H4 (cell line): Measurements from ENCODE around the gene TOR1AIP2. TPM values are rescaled to one million over a fixed set of nuclear protein-coding genes. Genes with fewer than 3 reads are reported as not detected.
A peak's percentile ranks its signal among the peaks of the same experiment; 100 is the strongest.

Experiments used
- DNase-seq: peaks from one replicate; pipeline ENCODE4 v3.0.0-alpha.2; 2015; ENCODE audit warnings: low spot score
- total RNA-seq: library from RNA; depleted of rRNA; stranded (reverse); fragments of >200 nt; shearing (Covaris generic); gene quantifications from 2 replicates; pipeline ENCODE4 v1.2.3, GENCODE V29; 2014; rRNA removed

Gene TOR1AIP2
- 45.2 and 68.9 TPM in 2 replicates for total RNA-seq

DNA sequence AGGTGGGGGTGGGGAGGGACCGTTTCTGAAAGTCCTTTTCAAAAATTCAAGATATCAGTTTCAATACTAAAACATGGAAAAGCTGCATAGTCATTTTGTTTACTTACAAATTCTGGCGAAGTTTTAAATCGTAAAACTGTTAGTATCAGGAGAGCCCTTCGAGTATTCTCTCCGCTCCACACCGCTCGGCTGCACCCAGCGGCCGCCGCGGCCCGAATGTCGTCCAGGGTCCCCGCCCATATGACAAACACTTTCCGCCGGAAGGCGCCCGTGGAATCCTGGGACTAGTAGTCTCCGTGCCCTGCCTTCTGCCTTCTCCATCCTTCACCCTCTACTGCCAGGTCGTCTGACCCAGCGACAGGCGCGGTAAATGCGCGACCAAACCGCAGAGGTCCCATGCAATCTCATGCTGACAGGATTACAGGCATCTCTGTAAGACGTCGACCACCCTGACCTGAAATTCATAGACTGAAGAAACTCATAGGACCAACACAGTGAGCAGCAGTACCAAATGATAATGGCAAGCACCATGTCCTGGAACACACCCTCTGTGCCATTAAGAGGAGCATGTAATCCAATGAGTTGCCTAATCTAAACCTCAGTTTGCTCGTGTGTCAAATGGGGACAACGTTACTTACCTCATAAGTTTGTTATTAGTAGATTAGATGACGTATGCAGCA, at the start of gene TOR1AIP2:
TOR1AIP2 (minus strand) TSS at position 218 of the 680 bp plus-strand sequence. CDS start 25,138 bp downstream, outside the sequence.
- DNase-seq: peak; percentile 81

GRCh38 chr1:179926850-179927205, 49.2 kb upstream of the TOR1AIP2 start:
- no peak for DNase-seq

GRCh38 chr1:179925922-179926849, 48.6 kb upstream of the TOR1AIP2 start:
- no peak for DNase-seq

DNA sequence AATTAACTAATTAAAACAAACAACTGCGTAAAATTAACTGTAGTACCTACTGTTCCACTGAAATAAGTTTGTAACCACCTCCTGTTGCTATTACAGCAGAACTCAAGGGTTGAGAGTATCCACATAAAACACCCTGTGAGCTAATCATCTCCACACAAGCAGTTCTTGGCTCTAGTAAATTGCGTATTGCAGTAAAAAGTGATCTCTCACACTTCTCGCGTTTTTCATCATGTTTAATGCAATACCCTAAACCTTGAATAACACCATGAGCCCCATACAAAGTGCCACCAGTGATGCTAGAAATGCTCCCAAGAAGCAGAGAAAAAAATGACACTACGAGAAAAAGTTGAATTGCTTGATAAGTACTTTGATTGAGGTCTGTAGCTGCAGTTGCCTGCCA, 47.7 kb upstream of the TOR1AIP2 start:
- no peak for DNase-seq

GRCh38 chr1:179924268-179924667, 46.7 kb upstream of the TOR1AIP2 start:
- no peak for DNase-seq

DNA sequence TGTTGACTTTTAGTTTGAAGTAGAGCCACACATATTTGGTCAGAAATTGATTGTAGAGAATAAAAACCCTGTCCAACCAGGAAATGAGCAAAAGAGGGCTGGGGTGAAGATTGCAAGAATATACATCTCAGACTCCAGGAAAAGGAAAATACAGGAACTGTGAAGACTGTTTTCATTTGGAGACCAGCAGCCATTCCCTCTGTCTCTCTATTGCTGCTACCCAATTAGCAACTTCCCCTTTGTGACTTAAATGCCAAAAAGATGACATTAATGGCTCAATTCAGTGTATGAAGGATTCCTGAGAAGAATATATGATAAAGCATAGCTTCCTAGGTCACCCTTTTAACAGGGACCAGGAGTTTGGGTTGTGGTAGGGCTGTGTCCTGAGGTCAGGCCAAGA, 45.4 kb upstream of the TOR1AIP2 start:
- DNase-seq: no peak

- no peak for DNase-seq
These were observed 44.6 kb upstream of the TOR1AIP2 start for GRCh38 chr1:179921981-179922872.

- no peak for DNase-seq
These were observed 43.9 kb upstream of the TOR1AIP2 start for GRCh38 chr1:179921472-179921871.

GRCh38 chr1:179917601-179918429, 40.2 kb upstream of the TOR1AIP2 start:
- DNase-seq: no peak

GRCh38 chr1:179911812-179912211, 34.2 kb upstream of the TOR1AIP2 start:
- no peak for DNase-seq

- no peak for DNase-seq
These were observed 33.3 kb upstream of the TOR1AIP2 start for GRCh38 chr1:179910934-179911333.

- no peak for DNase-seq
These were observed 12.0 kb upstream of the TOR1AIP2 start for GRCh38 chr1:179889589-179889988.

GRCh38 chr1:179888071-179888470, 10.5 kb upstream of the TOR1AIP2 start:
- no peak for DNase-seq

DNA sequence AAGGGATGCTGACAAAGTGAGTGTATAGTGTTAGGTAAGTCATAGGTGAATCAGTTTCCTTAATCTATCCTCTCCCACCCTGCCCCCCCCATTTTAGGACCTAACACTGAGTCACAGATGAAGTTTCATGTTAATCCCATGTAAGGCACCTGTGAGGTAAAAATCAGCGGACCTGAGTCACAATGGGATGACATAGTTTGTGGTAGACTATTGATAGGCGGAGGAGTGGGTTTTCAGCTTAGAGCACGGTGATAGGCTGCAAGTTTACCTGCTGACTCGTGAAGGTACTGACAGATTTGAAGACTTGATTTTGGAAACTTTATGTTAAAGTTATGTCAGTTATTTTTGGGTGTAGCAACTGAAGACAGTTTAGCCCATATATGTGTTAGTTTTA, 6.1 kb upstream of the TOR1AIP2 start:
- no peak for DNase-seq

DNA sequence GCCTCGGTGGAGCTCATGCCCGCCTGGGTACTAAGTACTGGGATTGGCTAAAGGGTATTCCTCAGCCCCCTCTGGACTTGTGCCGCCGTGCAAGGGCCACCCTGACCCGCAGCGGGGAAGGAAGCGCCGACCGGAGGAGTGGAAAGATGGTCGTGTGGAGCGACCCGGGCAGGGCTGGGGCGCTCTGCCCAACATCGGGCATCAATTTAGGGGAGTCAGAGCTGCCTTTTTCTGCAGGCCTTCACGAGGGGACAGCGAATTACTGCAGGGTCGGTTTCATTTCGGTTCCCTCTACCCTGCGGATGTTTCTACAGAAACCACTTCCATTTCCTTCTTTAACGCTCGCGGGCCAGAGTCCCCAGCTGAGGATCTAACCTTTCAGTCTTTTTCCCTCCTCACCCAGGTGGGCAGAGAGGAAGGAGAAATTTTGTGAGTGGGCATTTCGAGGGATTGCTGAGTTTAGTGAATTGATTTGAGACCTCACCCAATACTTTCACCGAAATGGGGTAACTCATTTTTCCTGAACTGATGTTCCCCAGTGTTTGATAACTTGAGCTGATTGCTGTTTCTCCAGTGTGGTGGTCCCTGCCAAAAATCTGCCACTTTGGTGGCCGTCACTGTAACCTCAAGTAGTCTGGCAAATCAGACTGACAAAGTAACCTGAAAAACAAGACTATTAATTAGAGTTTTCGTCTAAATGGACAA, 5.6 kb upstream of the TOR1AIP2 start:
- no peak for DNase-seq

DNA sequence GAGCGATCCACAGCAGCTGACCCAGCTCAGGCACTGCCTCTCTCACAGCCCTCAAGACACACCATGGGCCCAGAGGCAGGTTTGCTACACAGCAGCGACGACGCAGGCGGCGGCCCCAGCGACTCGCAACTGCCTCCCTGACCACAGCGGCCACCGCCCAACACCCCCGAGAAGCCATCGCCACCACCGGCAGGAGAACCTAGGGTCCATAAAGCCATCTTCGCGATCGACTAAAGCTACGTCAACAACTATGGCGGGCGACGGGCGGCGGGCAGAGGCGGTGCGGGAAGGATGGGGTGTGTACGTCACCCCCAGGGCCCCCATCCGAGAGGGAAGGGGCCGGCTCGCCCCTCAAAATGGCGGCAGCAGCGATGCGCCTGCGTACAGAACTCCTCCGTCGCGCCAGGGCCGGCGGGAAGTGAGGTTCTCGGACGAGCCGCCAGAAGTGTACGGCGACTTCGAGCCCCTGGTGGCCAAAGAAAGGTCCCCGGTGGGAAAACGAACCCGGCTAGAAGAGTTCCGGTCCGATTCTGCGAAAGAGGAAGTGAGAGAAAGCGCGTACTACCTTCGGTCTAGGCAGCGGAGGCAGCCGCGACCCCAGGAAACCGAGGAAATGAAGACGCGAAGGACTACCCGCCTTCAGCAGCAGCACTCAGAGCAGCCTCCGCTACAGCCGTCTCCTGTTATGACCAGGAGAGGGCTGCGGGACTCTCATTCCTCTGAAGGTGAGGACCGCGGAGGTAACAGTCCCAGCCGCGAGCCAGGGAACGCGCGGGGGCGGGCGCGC, 4.8 kb upstream of the TOR1AIP2 start, which contains the start of gene TOR1AIP1:
TOR1AIP1 (plus strand) TSS at position 33 of the 787 bp plus-strand sequence; CDS start at position 251, 218 bp downstream.
- peak; percentile 97 for DNase-seq

GRCh38 chr1:179881642-179882252, 4.1 kb upstream of the TOR1AIP2 start:
- DNase-seq: peak; percentile 90

DNA sequence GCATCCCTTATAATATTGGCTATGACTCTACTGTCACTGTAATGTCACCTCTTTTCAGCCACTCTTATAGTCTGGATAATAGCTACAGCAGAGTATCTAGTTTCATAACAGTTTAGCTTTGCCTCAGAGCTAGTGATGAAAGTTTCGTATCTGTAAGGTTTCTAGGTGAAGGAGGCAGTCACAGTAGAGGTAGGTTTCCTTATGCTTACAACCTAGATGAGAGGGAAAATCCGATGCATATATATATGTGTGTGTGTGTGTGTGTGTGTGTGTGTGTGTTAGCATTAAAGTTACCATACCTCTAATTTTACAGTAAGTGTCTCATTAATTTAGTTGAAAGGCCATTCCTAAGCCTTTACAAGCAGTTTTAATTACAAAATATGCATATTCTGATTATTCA, 2.2 kb upstream of the TOR1AIP2 start:
- DNase-seq: no peak

- DNase-seq: no peak
These were observed 1.3 kb downstream of the TOR1AIP2 start for GRCh38 chr1:179876300-179876715.
